Cardiac fibroblast (primary cell): ENCODE measurements around the gene ENDOV.

Experiments used
- DNase-seq, 2 donors: peaks; one replicate each; pipeline versions ENCODE4 v3.0.0 to v3.0.0-alpha.2; 2010; ENCODE audit warnings: low read depth in 2 of 2
- H3K4me3 ChIP-seq, 2 donors: replicated peaks in 1 of 2; 1 replicate in 1 of 2; 2 replicates in 1 of 2; pipeline ENCODE4 v1.5.1; 2011; ENCODE audit warnings: low read depth in 2 of 2, low read length in 2 of 2, mild to moderate bottlenecking in 2 of 2, moderate library complexity in 1 of 2
- CTCF ChIP-seq: IDR thresholded peaks from one replicate; pipeline ENCODE4 v1.5.1; 2011; ENCODE audit warnings: low read depth, mild to moderate bottlenecking, low read length, inconsistent platforms

The ENDOV gene

GRCh38 chr17:80482058-80482318 is 67.0 kb downstream of the ENDOV start:
- no peak overlapping the region for H3K4me3 ChIP-seq
- no peak for TF ChIP-seq CTCF
- DNase-seq: no peak

DNA sequence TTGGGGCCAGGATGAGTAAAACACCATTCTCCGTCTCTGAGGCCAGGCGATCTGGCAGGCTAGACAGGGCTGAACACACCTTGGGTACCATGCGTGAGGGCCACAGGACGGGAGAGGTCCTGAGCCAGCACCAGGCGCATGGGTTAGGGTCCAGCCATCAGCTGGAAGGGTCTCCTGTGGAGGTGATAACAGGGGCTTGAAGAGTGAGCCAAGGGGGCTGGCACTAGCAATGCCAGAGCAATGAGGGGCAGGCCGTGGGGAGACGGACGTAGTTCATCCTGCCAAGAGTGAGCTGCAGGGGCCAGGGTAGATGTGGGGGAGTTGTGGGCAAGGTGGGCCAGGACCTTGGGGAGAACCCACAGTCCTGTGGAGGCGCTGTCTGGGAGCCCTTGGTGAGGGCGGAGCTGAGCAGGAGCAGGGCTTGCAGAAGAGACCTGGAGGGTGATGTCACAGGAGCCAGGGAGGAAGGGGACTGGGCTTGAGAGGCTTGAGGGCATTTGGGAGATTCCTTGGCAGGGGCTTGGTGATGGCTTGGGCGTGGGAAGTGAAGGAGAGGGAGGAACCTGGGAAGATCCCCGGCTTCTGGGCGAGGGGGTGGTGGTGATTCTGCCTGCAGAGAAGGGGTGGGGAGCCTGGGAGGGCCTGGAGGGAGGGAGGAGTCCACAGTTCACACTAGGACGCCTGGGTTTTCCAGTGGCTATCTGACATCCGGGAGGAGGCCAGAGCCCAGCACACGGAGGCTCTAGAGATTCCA is 67.8 kb downstream of the ENDOV start:
- H3K4me3 ChIP-seq: no peak overlapping the region
- peak in 1 of 2 donors; percentile 38 for DNase-seq
- TF ChIP-seq CTCF: no peak

GRCh38 chr17:80485846-80486245 is 70.9 kb downstream of the ENDOV start:
- H3K4me3 ChIP-seq: no peak overlapping the region
- TF ChIP-seq CTCF: no peak
- no peak for DNase-seq

- no peak for DNase-seq
- no peak for TF ChIP-seq CTCF
Measured at GRCh38 chr17:80486692-80487091, 71.7 kb downstream of the ENDOV start.

GRCh38 chr17:80487511-80487910 is 72.5 kb downstream of the ENDOV start:
- no peak for DNase-seq
- no peak overlapping the region for H3K4me3 ChIP-seq
- TF ChIP-seq CTCF: no peak

More at GRCh38 chr17:80486692-80487091, 71.7 kb downstream of the ENDOV start:
- H3K4me3 ChIP-seq: no peak overlapping the region
